ENCODE measurements around the gene ZNF276.

Gene ZNF276

DNA sequence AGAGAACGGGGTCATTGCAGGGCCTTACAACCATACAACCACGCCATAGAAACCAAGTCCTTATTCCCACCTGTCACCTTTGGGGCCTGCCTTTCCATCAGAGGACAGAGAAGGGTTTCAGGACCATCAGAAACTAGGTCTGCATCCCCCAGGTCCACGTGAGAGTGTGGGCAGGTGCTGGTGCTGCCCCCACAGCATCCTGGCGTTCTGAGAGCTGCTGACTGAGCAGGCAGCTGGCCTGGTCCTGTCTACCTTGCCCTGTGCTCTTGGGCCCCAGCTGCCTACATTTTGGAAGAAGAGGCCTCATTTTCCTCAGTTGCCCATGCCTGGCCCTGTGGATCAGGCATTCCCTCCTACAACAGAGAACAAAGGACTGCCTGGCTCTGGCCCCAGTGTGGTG, 21.6 kb downstream of the ZNF276 start:
- TF ChIP-seq, protein P1, sequence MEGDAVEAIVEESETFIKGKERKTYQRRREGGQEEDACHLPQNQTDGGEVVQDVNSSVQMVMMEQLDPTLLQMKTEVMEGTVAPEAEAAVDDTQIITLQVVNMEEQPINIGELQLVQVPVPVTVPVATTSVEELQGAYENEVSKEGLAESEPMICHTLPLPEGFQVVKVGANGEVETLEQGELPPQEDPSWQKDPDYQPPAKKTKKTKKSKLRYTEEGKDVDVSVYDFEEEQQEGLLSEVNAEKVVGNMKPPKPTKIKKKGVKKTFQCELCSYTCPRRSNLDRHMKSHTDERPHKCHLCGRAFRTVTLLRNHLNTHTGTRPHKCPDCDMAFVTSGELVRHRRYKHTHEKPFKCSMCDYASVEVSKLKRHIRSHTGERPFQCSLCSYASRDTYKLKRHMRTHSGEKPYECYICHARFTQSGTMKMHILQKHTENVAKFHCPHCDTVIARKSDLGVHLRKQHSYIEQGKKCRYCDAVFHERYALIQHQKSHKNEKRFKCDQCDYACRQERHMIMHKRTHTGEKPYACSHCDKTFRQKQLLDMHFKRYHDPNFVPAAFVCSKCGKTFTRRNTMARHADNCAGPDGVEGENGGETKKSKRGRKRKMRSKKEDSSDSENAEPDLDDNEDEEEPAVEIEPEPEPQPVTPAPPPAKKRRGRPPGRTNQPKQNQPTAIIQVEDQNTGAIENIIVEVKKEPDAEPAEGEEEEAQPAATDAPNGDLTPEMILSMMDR (IDR thresholded peaks at IDR 0.05), result no peak
- DNase-seq (ENCODE audit: low spot score), result no peak
- no peak overlapping the region for H3K4me3 ChIP-seq
- H3K27ac ChIP-seq, result no peak overlapping the region

- TF ChIP-seq, protein P1 (IDR thresholded peaks at IDR 0.05), result no peak
- Histone ChIP-seq H3K4me3 (no peak overlapping the region), H3K27ac (no peak overlapping the region)
- DNase-seq (ENCODE audit: low spot score), result no peak
These were observed 23.5 kb downstream of the ZNF276 start for GRCh38 chr16:89744813-89745212.

DNA sequence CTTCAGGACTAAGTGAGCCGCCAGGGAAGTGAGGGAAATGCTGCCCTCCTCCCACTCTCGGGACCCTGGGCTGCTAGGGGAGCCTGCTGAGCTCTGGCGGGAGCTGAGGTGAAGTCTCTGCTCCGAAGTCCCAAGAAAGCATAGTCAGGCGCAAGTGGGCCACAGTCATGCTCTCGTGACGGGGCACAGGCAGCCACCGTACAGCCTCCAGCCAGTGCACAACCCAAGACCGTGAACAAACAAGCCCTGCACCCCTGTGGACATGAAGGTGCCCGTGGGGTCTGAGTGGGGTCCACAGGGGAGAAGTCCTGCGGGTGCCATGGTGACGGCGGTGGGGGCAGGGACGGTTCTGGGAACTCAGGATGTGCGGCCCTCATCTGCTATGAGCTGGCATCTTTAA, 24.7 kb downstream of the ZNF276 start:
- no peak for DNase-seq (ENCODE audit: low spot score)
- TF ChIP-seq, protein P1 (IDR thresholded peaks at IDR 0.05), result no peak
- no peak overlapping the region for H3K4me3 ChIP-seq
- no peak overlapping the region for H3K27ac ChIP-seq

GRCh38 chr16:89748076-89748475, 26.7 kb downstream of the ZNF276 start:
- DNase-seq (ENCODE audit: low spot score), result no peak
- H3K4me3 ChIP-seq, result no peak overlapping the region
- H3K27ac ChIP-seq, result no peak overlapping the region
- TF ChIP-seq, protein P1 (IDR thresholded peaks at IDR 0.05), result no peak

DNA sequence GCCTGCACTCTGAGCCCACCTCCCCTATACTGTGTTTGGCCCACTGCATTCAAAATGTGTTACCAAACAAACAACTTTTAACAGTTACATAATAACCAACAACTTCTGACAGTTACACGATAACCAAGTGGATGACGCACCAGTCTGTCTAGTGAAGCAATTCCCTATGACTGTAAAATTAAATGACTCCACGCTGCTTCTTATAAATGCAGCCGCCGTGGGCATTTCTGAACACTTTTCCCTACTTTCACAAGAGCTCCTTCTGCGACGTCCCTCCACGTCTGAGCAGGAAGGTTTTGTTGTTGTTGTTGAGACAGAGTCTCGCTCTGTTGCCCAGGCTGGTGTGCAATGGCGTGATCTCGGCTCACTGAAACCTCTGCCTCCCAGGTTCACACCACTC, 27.6 kb downstream of the ZNF276 start:
- no peak for DNase-seq (ENCODE audit: low spot score)
- no peak overlapping the region for H3K4me3 ChIP-seq
- H3K27ac ChIP-seq, result no peak overlapping the region
- TF ChIP-seq, protein P1 (IDR thresholded peaks at IDR 0.05), result no peak

DNA sequence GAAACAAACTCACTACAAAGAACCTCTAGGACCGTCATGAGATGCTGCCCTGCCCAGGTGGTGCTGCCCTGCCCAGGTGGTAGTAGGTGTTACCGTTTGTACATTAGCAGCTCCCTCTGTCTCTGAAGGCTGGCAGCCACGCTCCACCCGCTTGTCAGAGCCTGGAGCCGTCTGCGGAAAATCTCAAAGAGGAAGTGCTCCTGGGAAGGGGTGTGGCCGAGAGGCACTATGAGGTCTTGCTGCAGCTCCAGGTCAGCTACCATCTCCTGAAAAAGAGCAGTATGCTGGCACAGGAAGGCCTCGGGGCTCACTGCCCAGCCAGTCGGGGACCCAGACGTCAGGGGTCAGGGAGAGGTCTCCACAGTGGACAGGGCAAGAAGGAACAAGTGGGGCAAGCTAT, 28.3 kb downstream of the ZNF276 start:
- Histone ChIP-seq H3K27ac (no peak overlapping the region), H3K4me3 (no peak overlapping the region)
- DNase-seq (ENCODE audit: low spot score), result no peak
- TF ChIP-seq, protein P1 (IDR thresholded peaks at IDR 0.05), result no peak

- TF ChIP-seq, protein P1 (IDR thresholded peaks at IDR 0.05), result no peak
- no peak overlapping the region for H3K4me3 ChIP-seq
- H3K27ac ChIP-seq, result no peak overlapping the region
- DNase-seq (ENCODE audit: low spot score), result no peak
These were observed 38.5 kb downstream of the ZNF276 start for GRCh38 chr16:89759746-89760340.
